ENCODE results near the gene CDC25B. TPM values are rescaled to one million over a fixed set of nuclear protein-coding genes. Genes with fewer than 3 reads are reported as not detected.
"Not testable (repeated sequence)": the region's sequence is repeated elsewhere in the genome, so short reads cannot be mapped to it uniquely, and the experiment has no call there.

The CDC25B gene
- polyA plus RNA-seq, 1 donor: 86.6 TPM

DNA sequence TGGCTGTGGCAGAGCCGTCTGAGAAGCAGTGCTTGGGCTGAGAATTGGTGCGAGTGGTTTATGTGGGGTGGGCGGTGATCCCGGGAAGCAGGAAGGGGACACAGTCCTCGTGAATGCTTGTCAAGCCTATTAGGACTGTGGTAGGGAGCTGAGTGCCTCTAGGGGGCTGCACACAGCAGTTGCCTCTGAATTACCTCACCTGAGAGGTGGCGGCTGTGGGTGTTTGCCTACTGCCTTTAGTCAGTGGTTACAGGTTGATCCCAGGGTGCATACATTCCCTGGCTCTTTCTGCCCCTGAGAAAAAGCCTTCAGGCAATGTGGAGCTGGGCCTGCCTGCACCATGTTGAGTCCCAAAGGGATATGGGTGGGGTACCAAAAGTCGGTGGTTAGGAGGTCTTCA lies 29.4 kb downstream of the CDC25B start:
- DNase-seq (ENCODE audit: low read depth): no peak

DNA sequence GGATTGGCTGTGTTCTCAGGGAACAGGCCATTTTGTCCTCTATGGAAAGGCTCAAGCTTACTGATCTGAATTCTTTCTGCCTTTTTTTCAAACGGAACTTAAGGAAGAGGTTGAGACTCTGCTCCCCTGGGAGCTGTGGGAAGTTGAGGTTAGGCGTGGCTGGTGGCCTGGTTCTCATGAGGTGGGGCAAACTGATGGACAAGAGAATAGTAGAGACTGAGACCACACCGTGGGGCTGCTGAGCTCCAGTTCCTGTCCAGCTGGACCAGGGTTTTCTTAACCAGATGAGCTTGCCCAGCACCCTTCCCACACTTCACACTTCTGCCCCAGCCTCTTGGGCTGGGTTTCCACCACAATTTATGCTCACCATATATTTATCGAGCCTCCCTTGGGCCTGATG lies 30.3 kb downstream of the CDC25B start:
- DNase-seq (ENCODE audit: low read depth): no peak

DNA sequence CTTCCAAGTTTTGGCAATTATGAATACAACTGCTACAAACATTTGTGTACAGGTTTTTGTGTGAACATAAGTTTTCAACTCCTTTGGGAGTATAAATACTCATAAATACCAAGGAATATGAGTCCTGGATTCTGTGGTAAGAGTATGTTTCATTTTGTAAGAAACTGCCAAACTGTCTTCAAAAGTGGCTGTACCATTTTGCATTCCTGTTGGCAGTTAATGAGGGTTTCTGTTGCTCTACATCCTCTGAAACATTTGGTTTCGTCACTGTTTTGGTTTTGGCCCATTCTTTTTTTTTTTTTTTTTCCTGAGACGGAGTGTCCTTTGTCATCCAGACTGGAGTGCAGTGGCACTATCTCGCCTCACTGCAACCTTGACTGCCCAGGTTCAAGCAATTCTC lies 32.7 kb downstream of the CDC25B start:
- no peak for DNase-seq (ENCODE audit: low read depth)

DNA sequence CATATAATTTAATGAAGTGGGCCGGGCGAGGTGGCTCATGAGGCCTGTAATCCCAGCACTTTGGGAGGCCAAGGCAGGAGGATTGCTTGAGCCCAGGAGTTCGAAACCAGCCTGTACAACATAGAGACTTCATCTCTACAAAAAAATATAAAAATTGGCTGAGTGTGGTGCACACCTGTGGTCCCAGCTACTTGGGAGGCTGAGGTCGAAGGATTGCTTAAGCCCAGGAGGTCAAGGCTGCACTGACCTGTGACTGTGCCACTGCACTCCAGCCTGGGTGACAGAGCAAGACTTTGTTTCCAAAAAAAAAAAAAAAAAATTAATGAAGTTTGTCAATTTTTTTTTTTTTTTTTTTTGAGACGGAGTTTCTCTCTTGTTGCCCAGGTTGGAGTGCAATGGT lies 33.8 kb downstream of the CDC25B start:
- not testable (repeated sequence) for DNase-seq (ENCODE audit: low read depth)

DNA sequence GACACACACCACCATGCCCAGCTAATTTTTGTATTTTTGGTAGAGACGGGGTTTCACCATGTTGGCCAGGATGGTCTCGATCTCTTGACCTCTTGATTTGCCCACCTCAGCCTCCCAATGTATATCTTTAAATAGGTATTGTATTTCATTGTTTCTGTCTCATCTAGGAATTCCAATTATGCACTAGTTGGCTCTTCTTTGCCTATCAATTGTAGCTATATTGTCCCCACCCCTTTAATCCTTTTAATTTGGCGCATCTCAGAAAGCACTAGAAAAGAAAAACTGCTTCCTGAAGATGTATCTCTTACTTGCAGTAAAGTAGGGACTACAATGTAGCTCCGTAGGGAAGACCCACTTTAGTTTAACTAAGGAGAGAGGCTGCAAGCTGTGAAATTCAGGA lies 40.0 kb downstream of the CDC25B start:
- no peak for DNase-seq (ENCODE audit: low read depth)

DNA sequence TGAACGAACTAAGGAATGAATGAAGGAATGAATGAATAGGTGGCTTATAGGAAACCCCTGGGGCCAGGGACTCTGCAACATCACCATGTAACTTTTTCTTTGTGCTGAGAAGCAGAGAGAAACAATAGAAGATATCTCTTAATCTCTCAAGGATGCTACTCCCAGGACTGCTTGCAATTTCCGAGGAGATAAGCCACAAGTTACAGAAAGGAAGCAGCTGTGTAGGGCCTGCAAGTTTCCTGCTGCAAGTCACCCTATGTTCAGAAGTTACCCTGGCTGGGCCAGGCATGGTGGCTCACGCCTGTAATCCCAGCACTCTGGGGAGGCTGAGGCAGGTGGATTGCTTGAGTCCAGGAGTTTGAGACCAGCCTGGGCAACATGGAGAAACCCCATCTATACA lies 43.2 kb downstream of the CDC25B start:
- DNase-seq (ENCODE audit: low read depth): no peak

DNA sequence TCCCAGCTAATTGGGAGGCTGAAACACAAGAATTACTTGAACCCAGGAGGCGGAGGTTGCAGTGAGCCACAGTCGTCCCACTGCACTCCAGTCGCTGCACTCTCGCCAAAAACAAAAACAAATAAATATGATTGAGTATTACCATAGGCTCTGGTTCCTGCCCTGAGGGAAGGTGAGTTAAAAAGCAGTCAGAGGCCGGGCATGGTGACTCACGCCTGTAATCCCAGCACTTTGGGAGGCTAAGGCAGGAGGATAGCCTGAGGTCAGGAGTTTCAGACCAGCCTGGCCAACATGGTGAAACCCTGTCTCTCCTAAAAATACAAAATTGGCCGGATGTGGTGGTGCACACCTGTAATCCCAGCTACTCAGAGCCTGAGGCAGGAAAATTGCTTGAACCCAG lies 44.1 kb downstream of the CDC25B start:
- not testable (repeated sequence) for DNase-seq (ENCODE audit: low read depth)

DNA sequence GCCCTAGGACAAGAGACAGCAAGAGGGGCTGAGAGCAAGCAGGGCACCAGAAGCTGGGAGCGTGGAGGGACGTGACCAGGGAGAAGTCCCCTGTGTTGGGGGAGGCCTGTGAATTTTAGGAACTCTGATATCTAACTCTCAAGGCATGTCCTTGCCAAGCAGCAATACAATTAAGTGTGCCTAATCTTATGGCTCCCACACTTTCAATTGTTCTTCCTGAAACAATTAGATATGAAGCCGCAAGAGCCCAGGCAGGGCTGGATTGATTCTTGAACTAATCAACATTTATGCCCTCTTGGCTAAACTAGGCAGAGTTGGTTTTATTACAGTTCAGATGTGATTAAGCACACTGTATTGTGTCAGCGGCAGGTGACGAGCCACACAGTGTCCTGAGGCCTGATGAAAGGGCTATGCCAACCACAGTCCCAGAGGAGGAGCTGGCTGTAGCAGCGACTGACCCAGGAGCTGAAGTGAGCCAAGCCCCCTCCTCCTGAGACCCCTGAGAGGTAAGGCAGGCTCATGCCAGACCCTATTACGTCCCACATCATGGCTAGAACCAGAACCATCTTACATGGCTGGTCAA lies 46.3 kb downstream of the CDC25B start:
- no peak for DNase-seq (ENCODE audit: low read depth)

DNA sequence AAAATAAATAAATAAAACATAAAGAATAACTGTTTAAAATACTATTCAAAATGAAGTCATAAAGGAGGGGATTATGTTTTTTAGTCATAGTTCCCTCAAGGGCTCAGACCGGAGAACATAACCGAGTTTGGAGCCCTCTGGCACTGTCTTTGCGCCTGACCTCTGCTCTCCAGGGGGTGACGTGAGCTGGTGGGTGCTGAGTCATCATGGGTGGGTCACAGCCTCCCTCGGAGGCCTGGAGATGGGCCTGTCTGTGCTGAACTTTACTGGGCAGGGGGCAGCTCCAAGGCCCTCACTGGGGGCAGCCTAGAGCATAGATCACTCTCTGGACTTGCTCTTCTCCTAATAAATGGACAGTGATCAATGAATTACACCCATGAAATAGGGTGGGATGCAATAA lies 47.4 kb downstream of the CDC25B start:
- DNase-seq (ENCODE audit: low read depth): no peak

DNA sequence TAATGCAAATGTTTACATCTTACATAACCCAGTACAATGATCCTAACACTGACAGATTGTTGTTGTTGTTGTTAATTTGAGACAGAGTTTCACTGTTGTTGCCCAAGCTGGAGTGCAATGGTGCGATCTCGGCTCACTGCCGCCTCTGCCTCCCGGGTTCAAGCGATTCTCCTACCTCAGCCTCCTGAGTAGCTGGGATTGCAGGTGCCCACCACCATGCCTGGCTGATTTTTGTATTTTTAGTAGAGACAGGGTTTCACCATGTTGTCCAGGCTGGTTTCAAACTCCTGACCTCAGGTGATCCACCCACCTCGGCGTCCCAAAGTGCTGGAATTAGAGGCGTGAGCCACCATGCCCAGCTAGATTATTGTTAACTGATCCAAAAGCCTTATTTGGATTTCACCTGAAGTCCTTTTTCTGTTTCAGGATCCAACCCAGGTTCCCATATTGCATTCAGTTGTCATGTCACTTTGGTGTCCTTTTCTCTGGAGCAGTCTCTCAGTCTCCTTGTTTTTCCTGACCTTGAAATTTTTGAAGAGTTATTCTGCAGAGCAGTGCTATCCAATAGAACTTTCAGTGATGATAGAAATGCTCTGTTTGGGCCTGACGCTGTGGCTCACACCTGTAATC lies 48.0 kb downstream of the CDC25B start:
- not testable (repeated sequence) for DNase-seq (ENCODE audit: low read depth)

DNA sequence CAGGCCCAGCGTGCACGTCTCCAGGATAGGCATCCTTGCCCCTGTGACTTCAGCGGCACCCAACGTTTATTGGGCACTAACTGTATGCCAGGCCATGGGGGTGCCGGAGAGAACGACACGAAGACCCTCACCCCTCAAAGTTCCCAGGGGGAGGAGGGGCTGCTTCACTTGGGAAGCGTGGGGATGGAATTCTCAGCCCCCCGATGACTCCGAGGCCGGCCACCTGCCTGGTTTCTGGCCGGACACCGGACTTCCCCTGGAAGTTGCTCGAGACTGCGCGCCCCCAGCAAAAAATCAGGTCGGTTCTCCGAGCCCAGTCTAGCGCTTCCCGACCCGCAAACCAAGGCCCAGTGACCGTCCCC lies 50.2 kb downstream of the CDC25B start:
- no peak for DNase-seq (ENCODE audit: low read depth)

DNA sequence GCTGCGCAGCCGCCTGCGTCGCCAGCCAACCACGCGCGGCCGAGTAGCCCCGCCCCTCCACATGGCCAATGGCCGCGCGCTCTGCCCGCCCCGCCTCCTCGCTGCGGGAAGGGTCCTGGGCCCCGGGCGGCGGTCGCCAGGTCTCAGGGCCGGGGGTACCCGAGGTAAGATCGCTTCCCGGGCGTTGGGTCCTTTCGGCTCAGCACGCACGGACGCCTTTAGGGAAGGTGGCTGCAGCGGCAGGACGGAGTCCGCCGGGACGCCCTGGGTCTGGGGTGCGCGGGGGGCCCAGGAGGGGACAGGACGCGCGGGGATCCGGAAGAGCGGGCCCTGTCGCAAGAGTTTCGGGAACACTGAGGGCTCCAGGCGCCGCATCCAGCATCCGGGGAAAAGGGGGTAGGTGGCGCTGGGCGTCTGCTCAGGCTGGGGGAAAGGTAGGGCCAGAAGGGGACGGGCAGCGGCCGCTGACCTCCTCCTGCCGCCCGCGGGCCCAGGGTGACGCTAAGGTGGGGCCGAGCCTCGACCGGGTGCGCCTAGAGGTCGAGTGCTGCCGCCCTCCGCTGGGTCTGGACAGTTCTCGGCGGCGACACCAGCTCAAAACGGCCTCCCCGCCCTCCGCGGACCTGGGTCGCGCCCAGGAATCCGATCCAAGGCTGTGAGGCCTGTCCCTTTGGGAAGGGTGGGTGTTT lies 50.8 kb downstream of the CDC25B start, which contains the start of gene MAVS:
TSS of gene MAVS (plus strand) at position 95 of the 689 bp plus-strand sequence. CDS start 7,791 bp downstream, outside the sequence.
- peak; percentile 38 for DNase-seq (ENCODE audit: low read depth)

DNA sequence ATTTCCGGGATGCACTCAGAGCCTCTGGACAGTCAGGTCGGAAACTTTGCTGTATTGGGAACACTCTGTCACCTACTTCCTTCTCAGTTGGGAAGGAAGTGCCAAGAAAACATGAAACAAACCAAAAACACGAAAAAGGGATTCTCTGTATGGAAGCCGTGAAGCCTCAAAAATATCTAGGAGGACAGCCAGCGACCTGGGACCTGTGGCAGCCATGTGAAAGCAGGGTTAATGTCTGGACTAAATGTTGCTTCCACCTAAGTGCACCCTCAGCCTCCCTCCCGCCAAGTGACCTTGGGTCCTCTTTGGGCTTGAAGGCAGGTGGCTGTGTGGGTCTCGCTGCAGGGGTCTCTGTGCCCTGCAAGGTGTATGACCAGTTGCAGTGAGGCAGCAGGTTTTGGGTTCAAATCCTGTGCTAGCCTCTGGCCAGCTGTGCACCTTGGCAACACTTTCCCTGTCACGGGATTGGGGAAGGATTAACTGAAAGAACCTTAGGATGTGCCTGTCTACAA lies 51.4 kb downstream of the CDC25B start:
- DNase-seq (ENCODE audit: low read depth): no peak

DNA sequence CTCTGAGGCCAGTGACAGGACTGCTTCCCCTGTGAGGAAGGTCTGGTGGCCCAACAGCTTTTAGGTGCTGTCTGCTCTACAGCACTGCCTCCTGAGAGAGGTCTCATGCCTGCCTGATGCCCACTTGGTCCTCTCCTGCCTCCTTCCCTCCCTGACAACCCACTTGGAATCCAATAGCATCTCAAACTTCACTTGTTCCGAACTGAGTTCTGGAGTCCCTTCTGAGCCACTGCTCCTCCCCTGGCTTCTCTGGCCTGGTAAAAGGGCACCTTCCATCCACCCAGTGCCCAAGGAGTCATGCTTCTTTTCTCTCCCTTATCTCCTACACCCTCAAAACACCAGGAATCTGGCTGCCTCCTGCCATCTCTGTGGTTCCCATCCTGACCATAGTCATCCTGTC lies 52.5 kb downstream of the CDC25B start:
- DNase-seq (ENCODE audit: low read depth): no peak

DNA sequence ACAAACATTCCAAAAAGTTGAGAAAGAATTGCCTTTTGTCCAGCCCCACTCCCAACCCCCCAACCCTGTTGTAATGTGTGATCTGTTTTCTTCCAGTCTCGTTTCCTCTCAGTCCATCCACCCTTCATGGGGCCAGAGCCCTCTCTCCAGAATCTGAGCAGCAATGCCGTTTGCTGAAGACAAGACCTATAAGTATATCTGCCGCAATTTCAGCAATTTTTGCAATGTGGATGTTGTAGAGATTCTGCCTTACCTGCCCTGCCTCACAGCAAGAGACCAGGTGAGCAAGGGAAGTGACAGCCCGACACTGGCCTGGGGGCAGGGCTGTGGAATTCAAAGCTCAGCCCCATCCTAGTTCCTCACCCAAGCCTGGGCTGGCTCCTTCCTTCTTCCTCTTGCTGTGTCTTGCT lies 58.4 kb downstream of the CDC25B start:
- no peak for DNase-seq (ENCODE audit: low read depth)

Other genes starting within 250 kb of the CDC25B start
- gene GFRA4, start 132.9 kb upstream of the CDC25B start, polyA plus RNA-seq (ENCODE audit: insufficient read length): not detected
- 71.3 TPM for gene ADAM33, start 114.3 kb upstream of the CDC25B start, polyA plus RNA-seq (ENCODE audit: insufficient read length)
- gene SIGLEC1, start 83.7 kb upstream of the CDC25B start, polyA plus RNA-seq (ENCODE audit: insufficient read length): 3.4 TPM
- 21.4 TPM for gene HSPA12B, start 63.6 kb upstream of the CDC25B start, polyA plus RNA-seq (ENCODE audit: insufficient read length)
- gene ADISSP, start 28.6 kb upstream of the CDC25B start, polyA plus RNA-seq (ENCODE audit: insufficient read length): 21.6 TPM
- gene SPEF1, start 14.9 kb upstream of the CDC25B start, polyA plus RNA-seq (ENCODE audit: insufficient read length): 0.11 TPM
- 44.4 TPM for gene CENPB, start 9.6 kb upstream of the CDC25B start, polyA plus RNA-seq (ENCODE audit: insufficient read length)
- 9.8 TPM for gene AP5S1, start 24.2 kb downstream of the CDC25B start, polyA plus RNA-seq (ENCODE audit: insufficient read length)
- 22.8 TPM for gene MAVS, start 50.5 kb downstream of the CDC25B start, polyA plus RNA-seq (ENCODE audit: insufficient read length)
- gene PANK2, start 93.1 kb downstream of the CDC25B start, polyA plus RNA-seq (ENCODE audit: insufficient read length): 25.8 TPM
- 20.8 TPM for gene RNF24, start 219.2 kb downstream of the CDC25B start, polyA plus RNA-seq (ENCODE audit: insufficient read length)

All from forelimb muscle (tissue), 1 donor.